ENCODE data around the gene UNC13D. TPM values are rescaled to one million over a fixed set of nuclear protein-coding genes. Genes with fewer than 3 reads are reported as not detected.

The UNC13D gene
- total RNA-seq, 1 donor from 2014 or later = 32.7 TPM

DNA sequence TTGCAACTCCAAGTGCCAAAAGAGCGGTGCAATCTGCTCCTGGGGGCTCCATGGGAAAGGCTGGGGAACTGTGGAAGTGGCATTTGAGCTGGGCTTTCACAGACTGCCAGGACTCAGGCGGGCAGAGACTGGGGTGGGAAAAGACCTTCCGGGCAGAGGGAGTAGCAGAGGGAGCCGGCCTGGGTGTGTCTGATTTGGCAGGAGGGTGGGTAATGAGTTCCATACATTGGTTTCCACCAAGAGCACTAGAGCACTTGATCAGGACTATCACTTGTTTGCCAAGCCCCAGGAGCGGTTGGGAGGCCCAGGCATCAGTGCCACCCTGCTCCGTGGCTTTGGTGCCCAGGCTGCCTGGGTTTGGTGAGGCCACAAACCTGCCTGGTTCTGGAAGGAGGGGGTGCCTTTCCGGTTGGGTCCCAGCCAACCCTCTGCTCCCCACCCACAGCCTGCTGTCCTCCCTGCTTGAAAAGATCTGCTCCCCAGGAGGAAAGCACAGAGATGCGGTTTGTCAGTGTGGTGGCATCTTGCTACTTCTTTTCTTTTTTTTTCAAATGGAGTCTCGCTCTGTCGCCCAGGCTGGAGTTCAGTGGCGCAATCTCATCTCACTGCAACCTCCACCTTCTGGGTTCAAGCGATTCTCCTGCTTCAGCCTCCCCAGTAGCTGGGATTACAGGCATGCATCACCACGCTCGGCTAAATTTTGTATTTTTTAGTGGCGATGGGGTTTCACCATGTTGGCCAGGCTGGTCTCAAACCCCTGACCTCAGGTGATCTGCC lies 37.7 kb upstream of the UNC13D start:
- no peaks in the 10 kb centered on the region for H3K9me3 ChIP-seq
- no peak overlapping the region for H3K27ac ChIP-seq
- H3K36me3 ChIP-seq = no peaks in the 10 kb centered on the region
- H3K4me3 ChIP-seq = no peak overlapping the region
- TF ChIP-seq POLR2AphosphoS5 (IDR thresholded peaks at IDR 0.05; ENCODE audit: insufficient read depth in 1 of 2, low read depth in 1 of 2) (no peak), POLR2A (IDR thresholded peaks at IDR 0.05) (no peak)
- DNase-seq (ENCODE audit: extremely low spot score in 2 of 2) = no peak
- intact Hi-C loops (cut with DNase I) = no loop called here
- no peaks in the 10 kb centered on the region for H3K27me3 ChIP-seq
- peaks cover 8% of the 10 kb centered on the region for H3K4me1 ChIP-seq

DNA sequence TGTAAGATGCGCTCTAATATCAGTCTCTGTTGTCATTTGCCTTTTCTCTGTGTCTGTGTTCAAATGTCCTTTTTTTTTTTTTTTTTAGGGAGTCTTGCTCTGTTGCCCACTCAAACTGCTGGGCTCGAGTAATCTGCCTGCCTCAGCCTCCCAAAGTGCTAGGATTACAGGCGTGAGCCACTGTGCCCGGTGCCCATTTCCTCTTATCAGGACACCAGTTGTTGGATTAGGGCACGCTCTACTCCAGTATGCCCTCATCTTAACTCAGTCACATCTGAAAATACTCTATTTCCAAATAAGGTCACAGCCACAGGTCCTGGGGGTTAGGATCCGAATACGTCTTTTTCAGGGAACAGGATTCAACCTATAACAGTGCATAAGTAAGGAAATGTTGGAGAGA lies 36.1 kb upstream of the UNC13D start:
- Histone ChIP-seq H3K9me3 (no peaks in the 10 kb centered on the region), H3K4me3 (no peak overlapping the region), H3K4me1 (peaks cover 24% of the 10 kb centered on the region), H3K27me3 (no peaks in the 10 kb centered on the region), H3K27ac (no peak overlapping the region), H3K36me3 (peaks cover 0 to 5% of the 10 kb centered on the region in 2 donors)
- intact Hi-C loops (cut with DNase I) = no loop called here
- no peak for DNase-seq (ENCODE audit: extremely low spot score in 2 of 2)
- no peak for TF ChIP-seq POLR2A (IDR thresholded peaks at IDR 0.05)
- no peak for TF ChIP-seq POLR2AphosphoS5 (IDR thresholded peaks at IDR 0.05; ENCODE audit: insufficient read depth in 1 of 2, low read depth in 1 of 2)
- TF ChIP-seq, protein P1, sequence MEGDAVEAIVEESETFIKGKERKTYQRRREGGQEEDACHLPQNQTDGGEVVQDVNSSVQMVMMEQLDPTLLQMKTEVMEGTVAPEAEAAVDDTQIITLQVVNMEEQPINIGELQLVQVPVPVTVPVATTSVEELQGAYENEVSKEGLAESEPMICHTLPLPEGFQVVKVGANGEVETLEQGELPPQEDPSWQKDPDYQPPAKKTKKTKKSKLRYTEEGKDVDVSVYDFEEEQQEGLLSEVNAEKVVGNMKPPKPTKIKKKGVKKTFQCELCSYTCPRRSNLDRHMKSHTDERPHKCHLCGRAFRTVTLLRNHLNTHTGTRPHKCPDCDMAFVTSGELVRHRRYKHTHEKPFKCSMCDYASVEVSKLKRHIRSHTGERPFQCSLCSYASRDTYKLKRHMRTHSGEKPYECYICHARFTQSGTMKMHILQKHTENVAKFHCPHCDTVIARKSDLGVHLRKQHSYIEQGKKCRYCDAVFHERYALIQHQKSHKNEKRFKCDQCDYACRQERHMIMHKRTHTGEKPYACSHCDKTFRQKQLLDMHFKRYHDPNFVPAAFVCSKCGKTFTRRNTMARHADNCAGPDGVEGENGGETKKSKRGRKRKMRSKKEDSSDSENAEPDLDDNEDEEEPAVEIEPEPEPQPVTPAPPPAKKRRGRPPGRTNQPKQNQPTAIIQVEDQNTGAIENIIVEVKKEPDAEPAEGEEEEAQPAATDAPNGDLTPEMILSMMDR (IDR thresholded peaks at IDR 0.05) = no peak

DNA sequence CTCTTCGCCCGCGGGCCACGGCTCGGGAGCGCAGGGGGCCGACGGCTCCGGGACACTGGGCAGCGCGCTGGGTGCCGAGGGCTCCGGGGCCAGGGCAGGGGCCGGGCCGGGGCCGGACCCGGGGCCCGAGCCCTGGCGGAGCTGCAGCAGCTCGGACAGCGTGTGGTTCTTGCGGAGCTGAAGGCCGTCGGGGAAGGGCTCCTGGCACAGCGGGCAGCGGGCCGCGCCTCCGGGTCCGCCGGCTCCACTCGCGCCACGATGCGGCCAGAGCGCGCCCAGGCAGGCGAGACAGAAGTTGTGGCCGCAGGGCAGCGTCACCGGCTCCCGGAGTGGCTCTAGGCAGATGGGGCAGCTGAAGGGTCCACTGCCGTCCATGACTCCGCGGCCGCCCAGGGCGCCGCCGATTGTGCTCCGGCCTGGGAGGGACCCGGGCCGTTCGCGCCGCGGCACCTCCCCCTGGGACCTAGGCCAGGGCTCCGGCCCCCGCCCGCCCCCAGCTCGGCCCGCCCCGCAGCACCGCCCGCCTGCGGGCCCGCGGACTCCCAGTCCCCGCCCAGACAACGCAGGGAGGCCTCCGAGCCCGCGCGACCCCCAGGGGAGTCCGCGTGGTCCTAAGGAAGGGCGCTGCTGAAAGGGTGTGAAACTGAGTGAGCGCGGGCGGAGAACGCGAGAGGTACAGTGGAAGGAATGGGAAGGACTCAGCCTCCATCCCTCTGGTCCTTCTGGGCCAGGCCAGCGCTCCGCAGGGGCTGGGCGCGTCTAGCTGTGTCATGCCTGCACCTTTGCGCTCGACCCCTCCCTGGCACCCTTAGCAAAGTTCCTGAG lies 34.2 kb upstream of the UNC13D start, which contains the start of gene TRIM47:
Gene TRIM47, minus strand, starts transcription at position 408 of the 825 bp plus-strand sequence. Its CDS starts 33 bp downstream, at position 375.
- TF ChIP-seq POLR2A (IDR thresholded peaks at IDR 0.05) = peak; percentile 61 to 92
- TF ChIP-seq, protein P1 (IDR thresholded peaks at IDR 0.05) = no peak
- TF ChIP-seq POLR2AphosphoS5 (IDR thresholded peaks at IDR 0.05; ENCODE audit: insufficient read depth in 1 of 2, low read depth in 1 of 2) = peak; percentile 11 to 90
- Histone ChIP-seq H3K36me3 (peaks cover 0 to 22% of the 10 kb centered on the region in 2 donors), H3K9me3 (no peaks in the 10 kb centered on the region), H3K4me1 (peaks cover 43% of the 10 kb centered on the region), H3K27ac (peak within 1 kb of the TSS; percentile 99), H3K27me3 (no peaks in the 10 kb centered on the region), H3K4me3 (peak within 1 kb of the TSS; percentile 66 to 83)
- intact Hi-C loops (cut with DNase I) = loop anchor here (10.0 kb wide), 1 partner anchor 114 kb away; the partner anchor contains the start of gene GALK1
- DNase-seq (ENCODE audit: extremely low spot score in 2 of 2) = no peak

DNA sequence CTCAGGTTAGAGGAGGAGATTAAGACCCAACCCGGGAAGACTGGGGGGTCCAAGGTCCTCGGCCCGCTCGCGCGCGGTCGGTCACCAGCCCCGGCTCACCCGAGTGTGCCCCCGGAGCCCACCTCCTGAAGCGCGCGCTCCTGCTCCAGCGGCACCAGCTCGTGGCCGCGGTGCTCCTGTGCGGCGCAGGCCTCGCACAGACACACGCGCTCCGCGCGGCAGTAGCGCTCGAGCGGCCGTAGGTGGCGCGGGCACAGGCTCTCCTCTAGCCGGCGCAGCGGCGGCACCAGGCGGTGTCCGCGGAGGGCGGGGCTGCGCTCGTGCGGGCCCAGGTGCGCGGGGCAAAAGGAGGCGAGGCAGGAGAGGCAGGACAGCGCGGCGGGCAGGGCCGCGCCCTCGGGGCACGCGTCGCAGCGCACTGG lies 33.6 kb upstream of the UNC13D start:
- Histone ChIP-seq H3K27me3 (no peaks in the 10 kb centered on the region), H3K4me3 (peak overlapping the region; percentile 66 to 83), H3K4me1 (peaks cover 49% of the 10 kb centered on the region), H3K27ac (peak overlapping the region; percentile 99), H3K9me3 (no peaks in the 10 kb centered on the region), H3K36me3 (peaks cover 0 to 22% of the 10 kb centered on the region in 2 donors)
- intact Hi-C loops (cut with DNase I) = loop anchor here (1.0 to 10.0 kb wide), 3 partner anchors 8 to 113 kb away; partner anchors contain the start of genes GALK1 and WBP2
- no peak for DNase-seq (ENCODE audit: extremely low spot score in 2 of 2)
- no peak for TF ChIP-seq POLR2A (IDR thresholded peaks at IDR 0.05)

DNA sequence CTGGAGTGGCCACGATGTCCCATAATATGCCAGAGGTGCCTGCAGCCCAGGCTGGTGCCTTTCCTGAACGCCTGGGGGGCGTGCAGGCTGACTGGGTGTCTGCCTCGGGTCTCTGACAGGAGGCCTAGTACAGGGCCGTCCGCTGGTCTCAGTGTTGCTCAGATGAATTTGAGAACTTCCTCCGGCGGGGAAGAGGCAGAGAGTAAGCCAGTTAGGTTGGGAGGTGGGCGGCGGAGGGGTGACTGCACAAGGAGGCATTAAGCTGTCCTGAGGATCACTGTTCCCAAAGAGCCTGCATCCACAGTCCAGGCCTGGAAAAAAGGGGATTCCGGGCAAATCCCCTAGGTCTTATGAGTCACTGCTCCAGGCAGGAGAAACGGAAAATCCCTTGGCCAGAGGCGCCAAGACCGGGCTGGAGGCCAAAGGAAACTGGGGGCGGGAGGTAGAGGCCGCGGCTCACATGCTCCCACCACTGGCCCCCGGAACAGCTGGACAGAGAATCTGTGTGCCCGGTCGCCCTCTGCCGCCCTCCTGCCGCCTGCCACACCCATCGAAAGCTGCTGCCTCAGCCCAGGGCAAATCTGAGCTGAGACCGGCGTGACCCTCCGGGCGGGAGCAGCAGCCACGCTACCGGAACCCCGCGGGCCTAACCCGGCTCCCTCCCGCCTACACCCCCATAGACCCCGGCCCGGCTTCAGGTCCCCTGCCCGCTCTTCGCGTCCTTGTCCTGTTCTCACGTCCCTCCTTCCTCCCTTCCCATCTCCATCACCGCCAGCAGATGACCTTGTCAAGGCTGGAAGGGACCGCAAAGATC lies 32.9 kb upstream of the UNC13D start:
- no peaks in the 10 kb centered on the region for H3K27me3 ChIP-seq
- H3K27ac ChIP-seq = peak overlapping the region; percentile 99
- intact Hi-C loops (cut with DNase I) = loop anchor here (1.0 to 10.0 kb wide), 3 partner anchors 8 to 112 kb away; partner anchors contain the start of genes GALK1 and WBP2
- H3K4me3 ChIP-seq = peak overlapping the region; percentile 66 to 83
- H3K9me3 ChIP-seq = no peaks in the 10 kb centered on the region
- peaks cover 0 to 22% of the 10 kb centered on the region in 2 donors for H3K36me3 ChIP-seq
- TF ChIP-seq, protein P1 (IDR thresholded peaks at IDR 0.05) = peak in 2 of 3 experiments; percentile 20 to 37
- peak; percentile 89 to 95 for TF ChIP-seq POLR2AphosphoS5 (IDR thresholded peaks at IDR 0.05; ENCODE audit: insufficient read depth in 1 of 2, low read depth in 1 of 2)
- TF ChIP-seq POLR2A (IDR thresholded peaks at IDR 0.05) = peak in 1 of 2 donors; percentile 46
- peaks cover 55% of the 10 kb centered on the region for H3K4me1 ChIP-seq
- DNase-seq (ENCODE audit: extremely low spot score in 2 of 2) = no peak
